ENCODE results near the gene PLCG1.

GRCh38 chr20:41200446-41201202 lies 63.3 kb downstream of the PLCG1 start:
- TF ChIP-seq CTCF (IDR thresholded peaks at IDR 0.05): no peak
- TF ChIP-seq POLR2A (IDR thresholded peaks at IDR 0.05): no peak
- no peak for TF ChIP-seq POLR2AphosphoS5 (IDR thresholded peaks at IDR 0.05)
- TF ChIP-seq EP300 (IDR thresholded peaks at IDR 0.05): no peak

All from suprapubic skin (tissue), 4 donors.